Chondrocyte (in vitro differentiated cells): ENCODE measurements around the gene HFE. TPM values are rescaled to one million over a fixed set of nuclear protein-coding genes. Genes with fewer than 3 reads are reported as not detected.

Source experiments
- DNase-seq: peaks from one replicate; pipeline ENCODE4 v3.0.0; 2021; ENCODE audit warnings: mixed read lengths, low spot score
- H3K27ac Mint-ChIP-seq: one replicate; pipeline ENCODE4 v1.8.0; 2021; ENCODE audit warnings: mild to moderate bottlenecking, moderate library complexity, mixed read lengths; ENCODE audit not compliant: unreplicated experiment
- H3K27me3 Mint-ChIP-seq: 2 replicates; pipeline ENCODE4 v1.8.0; 2021; ENCODE audit warnings: low read depth, mixed read lengths
- H3K36me3 Mint-ChIP-seq: 2 replicates; pipeline ENCODE4 v1.8.0; 2021; ENCODE audit warnings: low read depth, mixed read lengths
- H3K4me1 Mint-ChIP-seq: 2 replicates; pipeline ENCODE4 v1.8.0; 2021; ENCODE audit warnings: low read depth, mild to moderate bottlenecking, mixed read lengths
- H3K4me3 Mint-ChIP-seq: one replicate; pipeline ENCODE4 v1.8.0; 2021; ENCODE audit warnings: mild to moderate bottlenecking, moderate library complexity, mixed read lengths; ENCODE audit not compliant: unreplicated experiment
- H3K9me3 Mint-ChIP-seq: 2 replicates; pipeline ENCODE4 v1.8.0; 2021; ENCODE audit warnings: low read depth, mixed read lengths
- CTCF ChIP-seq: fragments of 200-600 bp; sonication (generic); IDR thresholded peaks from 2 replicates; pipeline ENCODE4 v1.5.0; 2021; ENCODE audit warnings: antibody characterized with exemption, mild to moderate bottlenecking, moderate library complexity
- long read RNA-seq: library from polyadenylated mRNA; stranded (forward); transcript quantifications from one replicate; pipeline ENCODE4 v2.0.0, GENCODE V29; 2021
- total RNA-seq: library from RNA; stranded (reverse); gene quantifications from 3 replicates; pipeline ENCODE4 v1.2.1, GENCODE V29; 2021

Gene HFE
- total RNA-seq, result 6.1 to 7.5 TPM (median 6.4 TPM) in 3 replicates
- long read RNA-seq, partial matches to known transcripts, result 0 of 1 reads
- long read RNA-seq, other reads (novel, unspliced or antisense), result 1 of 1 reads

DNA sequence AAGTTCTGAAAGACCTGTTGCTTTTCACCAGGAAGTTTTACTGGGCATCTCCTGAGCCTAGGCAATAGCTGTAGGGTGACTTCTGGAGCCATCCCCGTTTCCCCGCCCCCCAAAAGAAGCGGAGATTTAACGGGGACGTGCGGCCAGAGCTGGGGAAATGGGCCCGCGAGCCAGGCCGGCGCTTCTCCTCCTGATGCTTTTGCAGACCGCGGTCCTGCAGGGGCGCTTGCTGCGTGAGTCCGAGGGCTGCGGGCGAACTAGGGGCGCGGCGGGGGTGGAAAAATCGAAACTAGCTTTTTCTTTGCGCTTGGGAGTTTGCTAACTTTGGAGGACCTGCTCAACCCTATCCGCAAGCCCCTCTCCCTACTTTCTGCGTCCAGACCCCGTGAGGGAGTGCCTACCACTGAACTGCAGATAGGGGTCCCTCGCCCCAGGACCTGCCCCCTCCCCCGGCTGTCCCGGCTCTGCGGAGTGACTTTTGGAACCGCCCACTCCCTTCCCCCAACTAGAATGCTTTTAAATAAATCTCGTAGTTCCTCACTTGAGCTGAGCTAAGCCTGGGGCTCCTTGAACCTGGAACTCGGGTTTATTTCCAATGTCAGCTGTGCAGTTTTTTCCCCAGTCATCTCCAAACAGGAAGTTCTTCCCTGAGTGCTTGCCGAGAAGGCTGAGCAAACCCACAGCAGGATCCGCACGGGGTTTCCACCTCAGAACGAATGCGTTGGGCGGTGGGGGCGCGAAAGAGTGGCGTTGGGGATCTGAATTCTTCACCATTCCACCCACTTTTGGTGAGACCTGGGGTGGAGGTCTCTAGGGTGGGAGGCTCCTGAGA is at the start of gene HFE:
Gene HFE, plus strand, starts transcription at position 146 of the 832 bp plus-strand sequence. Its CDS starts 12 bp downstream, at position 158.
- no peaks in the 10 kb centered on the region for H3K27me3 Mint-ChIP-seq
- DNase-seq, result no peak
- H3K9me3 Mint-ChIP-seq, result no peaks in the 10 kb centered on the region
- TF ChIP-seq CTCF, result peak; percentile 51
- peaks cover 13% of the 10 kb centered on the region for H3K4me1 Mint-ChIP-seq
- H3K36me3 Mint-ChIP-seq, result peaks cover 2% of the 10 kb centered on the region
- H3K27ac Mint-ChIP-seq, result peak within 1 kb of the TSS; percentile 98
- H3K4me3 Mint-ChIP-seq, result peak within 1 kb of the TSS; percentile 84

DNA sequence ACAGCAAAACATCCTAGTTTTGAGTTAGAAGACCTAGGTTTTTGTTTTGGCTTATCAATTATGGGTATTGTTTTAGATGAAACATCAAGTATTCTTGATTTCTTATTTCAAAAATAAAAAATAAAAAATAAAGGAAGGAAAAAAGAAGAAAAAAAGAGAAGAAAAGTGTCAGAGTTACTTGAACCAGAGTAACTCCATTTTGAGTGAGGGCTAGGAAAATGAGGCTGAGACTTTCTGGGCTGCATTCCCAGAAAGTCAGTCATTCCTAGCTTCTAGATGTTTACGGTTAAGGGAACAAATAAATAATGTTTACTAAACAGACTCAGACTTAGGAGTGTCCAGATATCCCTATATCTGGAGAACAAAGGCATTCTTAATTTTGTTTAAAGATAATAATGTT is 45.3 kb upstream of the HFE start:
- DNase-seq, result no peak
- Mint-ChIP-seq H3K4me3 (no peak overlapping the region), H3K9me3 (no peaks in the 10 kb centered on the region), H3K4me1 (peaks cover 3% of the 10 kb centered on the region), H3K27ac (no peak overlapping the region), H3K36me3 (no peaks in the 10 kb centered on the region), H3K27me3 (no peaks in the 10 kb centered on the region)
- no peak for TF ChIP-seq CTCF

DNA sequence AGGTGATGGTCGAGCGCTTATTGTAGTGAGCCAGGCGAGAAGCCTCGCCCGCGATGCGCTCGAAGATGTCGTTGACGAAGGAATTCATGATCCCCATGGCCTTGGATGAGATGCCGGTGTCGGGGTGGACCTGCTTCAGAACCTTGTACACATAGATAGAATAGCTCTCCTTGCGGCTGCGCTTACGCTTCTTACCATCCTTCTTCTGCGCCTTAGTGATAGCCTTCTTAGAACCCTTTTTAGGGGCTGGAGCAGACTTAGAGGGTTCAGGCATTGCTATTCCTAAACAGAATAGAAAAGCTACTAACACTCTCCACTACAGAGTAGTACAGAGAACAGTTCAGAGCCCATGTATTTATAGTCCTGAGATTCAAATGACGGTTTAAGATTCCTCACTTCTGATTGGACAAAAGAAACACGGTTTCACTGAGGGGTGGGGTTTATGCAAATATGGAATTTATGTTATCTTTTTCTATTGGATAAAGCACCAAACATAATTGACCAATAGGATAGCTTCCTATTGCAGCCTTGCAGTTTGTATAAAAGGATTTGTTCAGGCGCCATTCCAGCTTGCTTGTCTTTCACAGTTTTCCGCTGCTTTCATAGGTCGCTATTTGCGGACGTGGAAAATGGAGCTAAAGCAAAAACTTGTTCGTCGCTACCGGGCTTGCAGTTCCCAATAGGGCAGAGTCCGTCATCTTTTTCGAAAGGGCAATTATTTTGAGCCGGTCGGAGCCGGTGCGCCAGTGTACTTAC is 43.7 kb upstream of the HFE start:
- TF ChIP-seq CTCF, result no peak
- Mint-ChIP-seq H3K9me3 (no peaks in the 10 kb centered on the region), H3K27me3 (no peaks in the 10 kb centered on the region), H3K36me3 (no peaks in the 10 kb centered on the region), H3K27ac (no peak overlapping the region), H3K4me1 (peaks cover 3% of the 10 kb centered on the region), H3K4me3 (no peak overlapping the region)
- DNase-seq, result no peak

DNA sequence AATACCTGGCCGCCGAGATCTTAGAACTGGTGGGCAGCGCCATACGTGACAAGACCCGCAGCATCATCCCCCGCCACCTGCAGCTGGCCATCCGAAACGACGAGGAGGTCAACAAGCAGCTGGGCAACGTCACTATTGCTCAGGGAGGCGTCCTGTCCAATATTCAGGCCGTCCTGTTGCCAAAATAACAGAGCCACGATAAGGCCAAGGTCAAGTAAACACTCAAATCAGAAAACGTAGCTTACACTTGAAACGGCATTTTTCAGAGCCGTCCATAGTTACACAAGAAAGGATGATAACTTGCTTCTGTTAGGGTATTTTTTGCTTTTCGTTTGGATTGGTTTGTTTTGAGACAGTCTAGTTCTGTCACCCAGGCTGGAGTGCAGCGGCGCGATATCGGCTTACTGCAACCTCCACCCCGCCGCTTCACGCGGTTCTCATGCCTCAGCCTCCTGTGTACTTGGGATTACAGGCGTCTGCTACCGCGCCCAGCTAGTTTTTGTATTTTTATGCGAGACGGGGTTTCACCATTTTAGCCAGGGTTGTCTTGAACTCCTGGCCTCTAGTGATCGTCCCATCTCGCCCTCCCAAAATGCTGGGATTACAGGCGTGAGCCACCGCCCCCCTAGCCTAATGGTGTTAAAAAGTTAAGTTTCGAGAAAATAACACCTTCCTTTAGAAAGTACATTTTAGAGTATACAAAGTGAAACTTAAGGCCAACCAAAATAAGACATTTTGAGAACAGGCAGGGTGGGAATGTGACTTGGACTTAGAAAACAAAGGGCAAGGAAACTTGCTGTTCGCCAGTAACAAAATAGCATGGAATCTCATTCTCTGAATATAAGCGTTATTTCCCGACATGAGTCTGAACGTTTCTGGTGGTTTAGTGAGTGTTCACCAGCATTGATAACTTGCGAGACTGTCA is 42.8 kb upstream of the HFE start:
- Mint-ChIP-seq H3K27me3 (no peaks in the 10 kb centered on the region), H3K27ac (no peak overlapping the region), H3K4me3 (no peak overlapping the region), H3K4me1 (peaks cover 3% of the 10 kb centered on the region), H3K36me3 (no peaks in the 10 kb centered on the region), H3K9me3 (no peaks in the 10 kb centered on the region)
- no peak for TF ChIP-seq CTCF
- no peak for DNase-seq
